GM18507 (cell line): ENCODE measurements around the gene NRL.

ENCODE experiments used
- DNase-seq: peaks from one replicate; pipeline ENCODE4 v3.0.0; 2011; ENCODE audit warnings: low read depth; ENCODE audit not compliant: insufficient read length; ENCODE audit errors: extremely low spot score
- FAIRE-seq: peaks from 2 replicates; lab custom pipeline; 2011; peaks lifted over from hg19 to GRCh38; lab: Jason Lieb, UNC

The NRL gene

GRCh38 chr14:24088095-24088494 is 26.7 kb downstream of the NRL start:
- no peak for DNase-seq

GRCh38 chr14:24087004-24087403 is 27.7 kb downstream of the NRL start:
- DNase-seq (no peak), FAIRE-seq (no peak)

More at GRCh38 chr14:24088095-24088494, 26.7 kb downstream of the NRL start:
- FAIRE-seq: no peak

GRCh38 chr14:24086193-24086955 is 28.4 kb downstream of the NRL start:
- DNase-seq: no peak
- no peak for FAIRE-seq

GRCh38 chr14:24085215-24085614 is 29.5 kb downstream of the NRL start:
- FAIRE-seq (no peak), DNase-seq (no peak)

- FAIRE-seq: no peak
- no peak for DNase-seq
These were observed 30.3 kb downstream of the NRL start for GRCh38 chr14:24084440-24084839.

- FAIRE-seq (no peak), DNase-seq (no peak)
These were observed 31.3 kb downstream of the NRL start for GRCh38 chr14:24083462-24083861.

DNA sequence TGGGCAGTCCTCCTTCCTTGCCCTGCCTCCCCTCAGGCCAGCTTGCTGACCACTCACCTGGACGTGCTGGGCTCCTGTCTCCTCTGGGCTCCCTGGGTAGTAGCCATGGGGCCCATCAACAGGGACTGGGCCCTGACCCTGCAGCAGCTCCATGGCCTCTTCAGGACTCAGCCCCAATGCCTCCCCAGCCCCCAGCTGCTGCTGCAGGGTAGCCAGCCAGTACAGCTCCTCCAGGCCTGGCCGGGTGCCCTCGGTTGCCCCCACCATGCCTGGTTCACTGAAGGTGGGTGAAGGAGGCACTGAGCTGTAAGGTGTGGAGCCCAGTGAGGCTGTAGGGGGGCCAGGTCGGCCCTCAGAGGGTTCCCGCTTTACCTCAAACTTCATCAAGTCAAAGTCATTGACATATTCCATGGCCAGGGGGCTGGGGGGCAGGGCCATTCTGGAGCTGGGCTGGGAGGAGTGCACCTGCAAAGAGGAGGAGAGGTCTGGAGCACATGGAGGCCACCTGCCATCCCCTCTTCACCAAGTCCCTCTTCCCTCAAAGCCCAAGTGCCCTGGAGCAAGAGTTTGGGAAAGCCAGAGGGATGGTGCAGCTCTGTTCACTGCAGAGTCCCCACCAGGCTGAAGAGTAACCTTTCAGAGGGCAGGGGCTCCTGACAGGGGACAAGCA is 32.2 kb downstream of the NRL start:
- DNase-seq (no peak), FAIRE-seq (no peak)

GRCh38 chr14:24081739-24082211 is 33.0 kb downstream of the NRL start:
- no peak for FAIRE-seq
- no peak for DNase-seq

DNA sequence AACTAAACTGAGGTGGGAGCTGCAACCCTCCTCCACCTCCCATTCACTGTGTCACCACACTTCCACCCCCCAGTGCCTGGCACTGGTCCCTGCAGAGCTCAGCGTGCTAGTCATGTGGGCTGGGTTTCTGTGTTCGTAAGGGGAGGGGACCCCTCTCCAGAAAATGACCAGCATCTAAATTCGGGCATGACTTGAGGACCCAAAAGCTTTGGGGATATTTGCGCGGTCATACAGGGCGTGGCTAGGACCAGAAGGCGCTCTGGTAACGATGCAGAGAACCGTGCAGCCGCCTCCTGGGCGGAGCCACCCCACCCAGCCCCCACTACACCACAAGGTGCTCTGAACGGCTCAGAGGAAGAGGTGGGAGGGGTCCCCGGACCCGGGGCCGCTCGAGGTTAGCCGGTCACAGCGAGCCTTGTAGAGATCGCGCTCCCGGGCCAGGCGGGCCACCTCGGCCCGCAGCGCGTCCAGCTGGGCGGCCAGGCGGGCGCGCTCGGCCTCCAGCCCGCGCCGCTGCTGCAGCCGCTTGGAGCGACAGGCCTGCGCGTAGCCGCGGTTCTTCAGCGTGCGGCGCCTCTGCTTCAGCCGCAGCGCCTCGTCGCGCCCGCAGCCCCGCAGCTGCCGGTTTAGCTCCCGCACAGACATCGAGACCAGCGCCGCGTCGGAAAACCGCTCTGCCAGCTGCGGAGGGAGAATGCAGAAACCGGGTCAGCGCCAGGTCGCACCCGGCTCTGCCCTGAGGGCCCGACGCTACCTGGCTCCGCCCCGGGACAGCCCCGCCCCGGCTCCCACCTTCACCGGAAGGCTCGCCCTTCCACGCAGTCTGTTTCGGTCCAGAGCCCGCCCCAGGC is 33.6 kb downstream of the NRL start:
- FAIRE-seq (peak; percentile 85), DNase-seq (peak; percentile 77)

DNA sequence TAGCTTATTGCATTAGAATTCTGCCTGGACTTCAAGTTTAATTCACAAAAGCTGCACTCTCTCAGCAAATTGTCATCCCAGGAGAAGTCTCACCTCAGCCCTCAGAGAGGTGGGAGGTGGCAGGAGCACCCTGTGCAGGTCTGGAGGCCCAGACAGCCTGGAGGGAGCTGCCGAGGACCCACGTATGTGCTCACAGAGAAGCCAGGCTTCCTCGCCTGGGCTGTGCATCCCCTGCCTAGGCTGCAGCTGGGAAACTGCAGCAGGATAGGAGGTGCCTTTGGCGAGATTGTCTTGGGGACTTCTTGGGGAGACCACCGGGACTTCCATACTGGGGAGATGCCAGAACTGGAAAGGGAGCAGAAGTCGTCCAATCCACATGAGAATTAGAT is 34.6 kb downstream of the NRL start:
- DNase-seq (no peak), FAIRE-seq (no peak)

DNA sequence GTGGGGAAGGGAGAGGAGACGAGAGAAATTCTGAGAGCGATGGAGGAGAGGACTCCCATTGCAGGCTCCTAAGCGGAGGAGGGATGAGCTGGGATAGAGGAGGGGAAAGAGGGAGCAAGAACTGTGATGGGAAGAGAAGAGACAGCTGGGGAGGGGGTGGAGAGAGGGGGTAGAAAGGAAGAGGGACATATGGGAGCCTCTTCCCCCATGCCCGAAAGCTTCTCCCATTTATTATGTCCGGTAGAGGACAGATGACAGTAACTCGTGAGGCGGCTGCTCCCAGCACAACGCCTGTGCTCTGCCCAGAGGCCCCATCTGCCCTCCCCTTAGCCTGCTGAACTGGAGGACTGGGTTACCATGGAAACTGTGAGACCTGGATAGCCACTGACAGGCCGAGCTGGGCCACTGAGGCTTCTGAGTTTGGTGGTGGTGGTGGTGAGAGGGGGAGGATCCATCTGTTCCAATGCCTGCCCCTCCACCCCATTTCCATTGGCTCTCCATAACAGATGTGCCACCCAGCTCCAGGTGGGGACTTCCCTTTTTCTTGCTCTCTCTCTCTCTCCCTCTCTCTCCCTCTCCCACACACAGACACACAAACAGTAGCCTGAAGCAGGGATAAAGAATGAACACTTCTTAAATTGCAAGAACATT is 35.1 kb downstream of the NRL start:
- DNase-seq: no peak
- no peak for FAIRE-seq

GRCh38 chr14:24078146-24078545 is 36.6 kb downstream of the NRL start:
- FAIRE-seq (no peak), DNase-seq (no peak)

DNA sequence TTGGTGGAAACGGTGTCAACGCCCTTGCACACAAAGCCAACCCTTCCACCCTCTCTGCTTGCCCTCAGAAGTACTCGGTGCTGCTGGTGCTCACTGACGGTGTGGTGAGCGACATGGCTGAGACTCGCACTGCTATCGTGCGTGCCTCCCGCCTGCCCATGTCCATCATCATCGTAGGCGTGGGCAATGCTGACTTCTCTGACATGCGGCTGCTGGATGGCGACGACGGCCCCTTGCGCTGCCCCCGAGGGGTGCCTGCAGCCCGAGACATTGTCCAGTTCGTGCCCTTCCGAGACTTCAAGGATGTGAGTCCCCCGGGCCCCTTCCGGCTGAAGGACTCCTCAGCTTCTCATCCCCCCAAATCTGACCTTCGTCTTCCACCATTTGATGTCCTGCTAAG is 37.7 kb downstream of the NRL start:
- FAIRE-seq (no peak), DNase-seq (no peak)

DNA sequence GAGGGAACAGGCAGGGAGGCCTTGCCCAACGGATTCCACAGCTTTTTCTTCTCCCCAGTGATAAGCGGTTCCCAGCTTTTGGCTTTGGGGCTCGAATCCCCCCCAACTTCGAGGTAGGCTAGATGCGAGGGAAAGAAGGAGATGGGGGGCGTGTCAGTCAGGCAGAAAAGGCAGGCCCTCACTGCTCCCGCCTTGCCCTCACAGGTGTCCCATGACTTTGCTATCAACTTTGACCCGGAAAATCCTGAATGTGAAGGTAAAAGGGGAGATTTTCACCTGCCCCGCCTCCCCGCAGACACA is 38.5 kb downstream of the NRL start:
- FAIRE-seq (no peak), DNase-seq (no peak)

GRCh38 chr14:24075485-24076301 is 39.1 kb downstream of the NRL start:
- DNase-seq (no peak), FAIRE-seq (peak; percentile 48)

DNA sequence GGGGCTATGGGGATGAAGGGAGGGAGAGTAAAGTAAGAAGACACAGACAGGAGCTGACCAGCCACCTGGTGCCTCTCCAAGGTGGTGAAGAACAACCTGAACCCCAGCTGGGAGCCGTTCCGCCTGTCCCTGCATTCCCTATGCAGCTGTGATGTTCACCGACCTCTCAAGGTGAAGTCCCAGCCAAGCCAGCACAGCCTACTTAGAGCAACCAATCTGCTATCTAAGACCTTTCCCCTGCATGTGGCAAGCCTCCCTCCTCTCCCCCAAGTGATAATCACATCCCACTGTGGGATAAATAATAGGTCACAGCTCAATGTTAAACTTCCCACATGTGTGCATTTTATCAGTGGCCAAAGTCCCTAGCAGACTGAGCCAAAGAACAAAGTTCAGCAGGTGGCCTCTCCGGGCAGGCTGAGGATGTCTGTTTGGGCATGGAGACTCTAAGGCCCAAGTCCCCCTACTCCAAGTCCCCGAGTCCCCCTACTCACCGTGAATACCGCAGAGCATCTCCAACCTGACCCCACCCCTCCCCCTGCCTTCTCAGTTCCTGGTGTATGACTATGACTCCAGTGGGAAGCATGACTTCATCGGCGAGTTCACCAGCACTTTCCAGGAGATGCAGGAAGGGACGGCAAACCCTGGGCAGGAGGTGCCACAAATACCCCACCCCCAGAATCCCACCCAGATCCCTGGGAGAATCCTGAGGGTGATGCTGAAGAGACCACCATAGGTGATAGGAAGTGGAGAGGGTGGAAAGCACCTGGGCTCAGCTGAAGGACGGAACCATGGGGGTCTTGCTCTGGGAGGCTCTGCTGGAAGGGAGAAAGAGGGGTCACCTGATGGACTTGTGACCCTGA is 39.9 kb downstream of the NRL start:
- no peak for DNase-seq
- no peak for FAIRE-seq

DNA sequence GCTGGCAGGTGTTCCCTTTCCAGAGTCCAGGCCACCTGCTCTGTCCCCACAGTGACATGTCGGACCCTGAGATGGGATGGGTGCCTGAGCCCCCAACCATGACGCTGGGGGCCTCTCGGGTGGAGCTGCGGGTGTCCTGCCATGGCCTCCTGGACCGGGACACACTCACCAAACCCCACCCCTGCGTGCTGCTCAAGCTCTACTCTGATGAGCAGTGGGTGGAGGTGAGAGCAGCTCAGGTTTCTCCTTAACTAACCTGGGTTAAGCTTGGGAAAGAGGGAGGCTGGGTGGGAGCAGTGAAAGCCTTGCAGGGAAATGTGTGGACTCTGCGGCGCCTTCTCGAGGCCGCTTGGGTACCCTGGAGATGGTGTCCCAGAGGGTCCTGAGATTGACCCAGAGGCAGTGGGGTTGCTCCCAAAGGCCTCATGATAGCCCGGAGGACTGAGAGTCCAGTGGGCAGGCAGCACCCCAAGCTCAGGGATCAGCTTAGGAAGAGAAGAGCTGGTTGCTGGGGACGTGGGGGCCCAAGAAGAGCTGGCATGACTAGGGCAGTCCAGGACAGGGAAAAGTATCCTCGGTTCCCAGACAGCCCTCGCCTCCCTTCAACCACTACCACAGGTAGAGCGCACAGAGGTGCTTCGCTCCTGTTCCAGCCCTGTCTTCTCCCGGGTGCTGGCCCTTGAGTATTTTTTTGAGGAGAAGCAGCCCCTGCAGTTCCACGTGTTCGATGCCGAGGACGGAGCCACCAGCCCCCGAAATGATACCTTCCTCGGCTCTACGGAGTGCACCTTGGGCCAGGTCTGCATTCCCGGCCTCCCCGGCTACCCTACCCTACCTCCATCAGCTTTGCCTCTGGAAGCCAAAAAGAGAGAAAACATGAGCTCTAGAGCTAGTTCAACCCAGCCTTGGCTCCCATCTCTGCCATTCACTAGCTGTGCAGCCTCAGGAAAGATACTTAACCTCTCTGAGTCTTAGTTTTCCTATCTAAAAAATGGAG is 41.6 kb downstream of the NRL start:
- no peak for DNase-seq
- no peak for FAIRE-seq
